GM21423 (cell line): Measurements from ENCODE around the gene KCNJ6.

ENCODE experiments used
- ATAC-seq: cut with Tn5 transposase; IDR thresholded peaks from one replicate; pipeline ENCODE4 v1.9.1; 2021; ENCODE audit warnings: mild to moderate bottlenecking, moderate library complexity; ENCODE audit not compliant: unreplicated experiment

KCNJ6 gene

GRCh38 chr21:37907076-37907475, 9.2 kb downstream of the KCNJ6 start:
- no peak for ATAC-seq

GRCh38 chr21:37905291-37905690, 11.0 kb downstream of the KCNJ6 start:
- no peak for ATAC-seq

GRCh38 chr21:37904856-37905255, 11.4 kb downstream of the KCNJ6 start:
- no peak for ATAC-seq

- ATAC-seq, result no peak
These were observed 12.9 kb downstream of the KCNJ6 start for GRCh38 chr21:37903396-37903795.

GRCh38 chr21:37899146-37899545, 17.1 kb downstream of the KCNJ6 start:
- ATAC-seq, result no peak

DNA sequence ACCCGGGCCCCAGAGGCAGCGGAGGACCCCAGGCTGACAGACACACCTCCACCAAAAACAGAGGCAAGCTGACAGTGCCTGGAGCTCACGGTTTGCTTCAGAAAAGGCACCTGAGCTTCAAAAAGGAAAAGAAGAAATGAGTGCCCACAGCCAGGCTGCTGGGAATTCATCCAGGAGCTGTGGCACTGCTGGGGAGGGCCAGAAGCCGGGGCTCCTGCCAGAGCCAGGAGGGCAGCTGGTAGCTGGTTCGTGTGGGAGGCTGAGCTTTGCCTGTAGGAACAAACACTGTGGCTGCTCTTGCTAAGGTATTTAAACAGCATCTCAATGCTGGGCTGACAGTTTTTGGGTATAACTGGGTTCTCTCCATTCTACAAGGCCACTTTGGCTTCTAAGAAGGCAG, 19.5 kb downstream of the KCNJ6 start:
- ATAC-seq, result no peak

DNA sequence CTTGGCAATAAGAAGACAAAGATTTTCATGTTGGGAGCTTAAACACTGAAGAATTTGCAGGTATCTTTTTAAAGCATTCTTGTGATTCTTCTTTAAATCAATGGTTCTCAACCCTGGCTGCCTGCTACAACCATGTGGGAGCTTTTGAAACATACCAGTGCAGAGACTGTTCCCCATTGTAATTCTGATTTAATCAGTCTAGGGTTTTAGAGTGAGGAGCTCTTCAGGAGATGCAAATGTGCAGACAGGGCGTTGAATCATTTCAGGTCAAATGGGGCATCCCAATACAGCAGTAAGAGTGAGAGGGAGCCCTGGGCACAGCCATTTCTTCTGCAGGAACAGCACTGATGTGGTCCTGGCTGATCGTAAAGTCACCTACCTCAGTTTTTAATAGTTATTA, 24.3 kb downstream of the KCNJ6 start:
- no peak for ATAC-seq

DNA sequence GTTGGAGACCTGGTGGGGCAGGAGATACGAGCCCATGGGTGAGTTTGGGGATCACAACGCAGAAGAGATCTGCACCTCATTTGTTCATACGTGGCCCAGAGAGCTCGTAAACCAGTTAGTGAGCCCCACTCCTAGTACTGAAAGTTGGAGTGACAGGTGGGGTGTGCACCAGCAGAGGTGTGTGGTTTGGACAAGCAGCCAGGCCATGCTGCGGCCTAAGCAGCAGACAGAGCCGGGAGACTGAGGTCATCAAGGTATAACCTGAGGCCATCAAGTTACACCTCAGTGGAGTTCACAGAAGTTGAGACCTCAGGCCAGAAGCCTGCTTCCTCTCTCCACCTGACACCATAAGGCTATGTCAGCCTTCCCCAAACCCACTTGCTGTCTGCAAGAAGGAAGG, 27.6 kb downstream of the KCNJ6 start:
- no peak for ATAC-seq

- no peak for ATAC-seq
These were observed 29.4 kb downstream of the KCNJ6 start for GRCh38 chr21:37886726-37887299.

- no peak for ATAC-seq
These were observed 30.1 kb downstream of the KCNJ6 start for GRCh38 chr21:37886120-37886519.

DNA sequence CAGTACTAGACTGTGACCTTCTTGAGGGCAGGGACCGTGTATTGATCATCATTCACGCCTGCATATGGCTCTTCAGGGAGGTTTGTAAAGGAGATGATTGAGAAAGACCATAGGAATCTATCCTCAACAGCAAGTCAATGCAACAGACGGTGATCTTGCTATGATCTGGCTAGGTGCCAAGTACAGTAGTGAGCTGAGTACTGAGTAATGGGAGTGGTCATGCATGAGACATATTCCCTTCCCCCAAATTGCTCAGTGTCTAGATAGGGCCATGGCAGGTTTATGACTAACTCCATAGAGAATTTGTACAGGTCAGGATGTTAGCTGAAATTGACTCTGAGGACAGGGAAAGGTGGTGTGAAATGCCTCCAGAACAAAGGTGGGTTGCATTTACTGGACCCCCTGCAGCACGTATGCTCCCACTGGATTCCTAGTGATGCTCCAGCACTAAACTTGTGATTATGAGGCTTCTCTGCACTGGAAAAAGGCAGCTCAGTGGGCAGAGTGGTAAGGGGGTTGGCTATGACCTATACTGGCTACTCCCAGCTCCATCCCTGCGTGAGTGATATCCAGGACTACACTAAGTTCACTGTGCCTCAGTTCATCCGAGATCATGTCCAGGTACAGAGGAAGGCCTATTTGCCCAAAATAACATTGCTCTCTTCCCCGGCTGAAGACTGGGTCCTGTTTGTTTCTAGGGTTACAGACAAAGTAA, 37.2 kb downstream of the KCNJ6 start:
- ATAC-seq, result no peak

GRCh38 chr21:37877888-37878684, 38.2 kb downstream of the KCNJ6 start:
- no peak for ATAC-seq

DNA sequence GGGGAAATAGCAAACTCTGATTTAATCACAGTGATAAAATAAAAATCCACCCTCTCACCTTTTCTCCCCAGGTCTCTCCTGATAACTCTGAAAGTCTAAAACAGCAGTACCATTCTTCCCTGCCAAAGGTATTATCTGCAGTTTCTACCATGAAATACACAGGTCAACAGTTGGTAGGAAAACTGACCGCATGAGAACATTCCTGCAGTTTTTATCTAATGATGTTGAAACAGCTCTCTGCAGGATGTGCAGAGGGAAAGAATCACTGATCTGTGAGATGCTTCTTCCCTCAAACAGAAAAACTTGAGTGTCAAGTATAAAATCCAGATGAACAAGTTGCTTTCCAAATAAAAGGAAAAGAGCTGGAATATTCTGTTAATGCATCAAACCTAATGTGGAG, 39.1 kb downstream of the KCNJ6 start:
- no peak for ATAC-seq

GRCh38 chr21:37876561-37876960, 39.7 kb downstream of the KCNJ6 start:
- no peak for ATAC-seq

GRCh38 chr21:37874904-37875780, 41.1 kb downstream of the KCNJ6 start:
- no peak for ATAC-seq

- ATAC-seq, result no peak
These were observed 41.8 kb downstream of the KCNJ6 start for GRCh38 chr21:37874481-37874880.

GRCh38 chr21:37873655-37874054, 42.6 kb downstream of the KCNJ6 start:
- ATAC-seq, result no peak

DNA sequence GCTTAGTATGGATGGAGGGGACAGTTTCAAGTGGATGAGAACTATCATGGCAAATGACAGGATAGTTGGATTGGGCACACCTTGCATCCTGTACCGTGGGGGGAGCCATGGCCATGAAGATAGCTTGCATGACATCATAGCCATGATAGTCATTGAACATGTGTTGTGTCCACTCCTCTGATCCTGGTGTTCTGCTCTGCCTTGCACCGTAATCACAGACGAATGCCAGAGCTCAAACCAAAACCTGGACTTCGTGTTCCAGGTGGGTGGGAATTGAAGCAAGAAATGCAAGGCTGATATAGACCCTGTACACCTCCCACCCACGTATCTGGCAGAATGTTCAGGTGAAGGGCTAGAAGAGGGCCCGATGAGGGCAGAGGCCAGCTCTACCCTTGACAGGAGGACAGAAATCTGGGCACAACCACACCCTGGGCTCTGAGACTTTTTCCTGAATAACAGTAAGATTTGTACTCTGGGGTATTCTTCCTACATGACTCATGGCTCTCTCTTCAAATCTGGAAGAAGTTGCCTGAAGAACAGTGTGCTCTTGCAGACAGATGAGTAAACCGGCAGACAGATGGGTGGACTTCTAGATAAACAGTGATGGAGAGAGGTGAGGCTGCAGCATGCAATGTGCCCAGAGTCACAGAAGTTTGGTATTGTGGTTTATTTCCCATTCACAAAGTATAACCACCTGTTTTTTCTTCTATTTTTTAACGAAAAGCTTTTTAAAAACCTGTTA, 45.0 kb downstream of the KCNJ6 start:
- no peak for ATAC-seq

- ATAC-seq, result no peak
These were observed 46.0 kb downstream of the KCNJ6 start for GRCh38 chr21:37870221-37870620.

DNA sequence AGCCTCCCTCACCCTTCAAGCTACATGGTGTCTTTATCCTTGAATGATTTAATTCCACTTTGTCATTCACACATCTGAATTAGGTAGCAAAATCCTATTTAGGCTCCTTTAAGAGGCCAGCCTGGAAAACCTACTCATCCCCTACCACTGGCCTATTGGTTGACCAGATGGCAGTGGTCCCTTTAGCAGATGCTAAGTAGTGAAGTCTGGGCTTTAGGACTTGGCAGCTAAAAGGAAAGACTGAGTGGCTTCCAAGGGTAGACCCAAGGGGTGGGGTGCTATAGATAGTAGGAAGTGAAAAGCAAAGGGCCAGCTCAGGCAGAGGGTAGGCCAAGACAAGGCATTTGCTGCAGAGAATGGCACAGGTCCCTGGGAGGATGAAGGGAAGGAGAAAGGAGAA, 46.6 kb downstream of the KCNJ6 start:
- no peak for ATAC-seq
